Measurements from ENCODE around the gene ATXN7L3B. TPM values are rescaled to one million over a fixed set of nuclear protein-coding genes. Genes with fewer than 3 reads are reported as not detected.
"Not testable (repeated sequence)": the region's sequence is repeated elsewhere in the genome, so short reads cannot be mapped to it uniquely, and the experiment has no call there.

The ATXN7L3B gene, protein sequence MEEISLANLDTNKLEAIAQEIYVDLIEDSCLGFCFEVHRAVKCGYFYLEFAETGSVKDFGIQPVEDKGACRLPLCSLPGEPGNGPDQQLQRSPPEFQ
- total RNA-seq: 35.5 TPM

GRCh38 chr12:74537707-74538385, at the start of gene ATXN7L3B:
TSS of gene ATXN7L3B (plus strand) at chr12:74537835. CDS start at chr12:74538113, 278 bp downstream.
- Histone ChIP-seq H3K4me3 (ENCODE audit: low read length in 3 of 3) (peak within 1 kb of the TSS; percentile 97), H3K4me1 (ENCODE audit: control insufficient read depth in 3 of 3, insufficient read depth in 3 of 3, low read length in 3 of 3) (peaks cover 26 to 35% (median 27%) of the 10 kb centered on the region in 3 donors), H3K9me3 (ENCODE audit: control insufficient read depth in 3 of 3, low read length in 3 of 3) (no peaks in the 10 kb centered on the region)

GRCh38 chr12:74488134-74488533, 49.5 kb upstream of the ATXN7L3B start:
- no peak overlapping the region for H3K27ac ChIP-seq (ENCODE audit: low read depth, low read length)
- no peaks in the 10 kb centered on the region for H3K4me1 ChIP-seq (ENCODE audit: control insufficient read depth in 3 of 3, insufficient read depth in 3 of 3, low read length in 3 of 3)
- no peaks in the 10 kb centered on the region for H3K27me3 ChIP-seq (ENCODE audit: control insufficient read depth in 3 of 3, insufficient read depth in 3 of 3, low read length in 3 of 3)
- H3K9me3 ChIP-seq (ENCODE audit: control insufficient read depth in 3 of 3, low read length in 3 of 3): no peaks in the 10 kb centered on the region
- no peak overlapping the region for H3K9ac ChIP-seq (ENCODE audit: low read depth in 1 of 3, low read length in 3 of 3)
- no peaks in the 10 kb centered on the region for H3K36me3 ChIP-seq (ENCODE audit: control insufficient read depth in 3 of 3, insufficient read depth in 3 of 3, low read length in 3 of 3)
- H3K4me3 ChIP-seq (ENCODE audit: low read length in 3 of 3): no peak overlapping the region

More at GRCh38 chr12:74537707-74538385, at the start of gene ATXN7L3B:
- H3K9ac ChIP-seq (ENCODE audit: low read depth in 1 of 3, low read length in 3 of 3): peak within 1 kb of the TSS; percentile 98 to 100 (median 99)
- H3K27me3 ChIP-seq (ENCODE audit: control insufficient read depth in 3 of 3, insufficient read depth in 3 of 3, low read length in 3 of 3): no peaks in the 10 kb centered on the region
- peaks cover 0 to 13% (median 2%) of the 10 kb centered on the region in 3 donors for H3K36me3 ChIP-seq (ENCODE audit: control insufficient read depth in 3 of 3, insufficient read depth in 3 of 3, low read length in 3 of 3)
- H3K27ac ChIP-seq (ENCODE audit: low read depth, low read length): peak within 1 kb of the TSS; percentile 95

GRCh38 chr12:74489543-74489942, 48.1 kb upstream of the ATXN7L3B start:
- no peak overlapping the region for H3K27ac ChIP-seq (ENCODE audit: low read depth, low read length)
- no peak overlapping the region for H3K4me3 ChIP-seq (ENCODE audit: low read length in 3 of 3)
- no peaks in the 10 kb centered on the region for H3K27me3 ChIP-seq (ENCODE audit: control insufficient read depth in 3 of 3, insufficient read depth in 3 of 3, low read length in 3 of 3)
- H3K36me3 ChIP-seq (ENCODE audit: control insufficient read depth in 3 of 3, insufficient read depth in 3 of 3, low read length in 3 of 3): no peaks in the 10 kb centered on the region
- H3K9ac ChIP-seq (ENCODE audit: low read depth in 1 of 3, low read length in 3 of 3): no peak overlapping the region
- H3K9me3 ChIP-seq (ENCODE audit: control insufficient read depth in 3 of 3, low read length in 3 of 3): no peaks in the 10 kb centered on the region
- H3K4me1 ChIP-seq (ENCODE audit: control insufficient read depth in 3 of 3, insufficient read depth in 3 of 3, low read length in 3 of 3): no peaks in the 10 kb centered on the region

DNA sequence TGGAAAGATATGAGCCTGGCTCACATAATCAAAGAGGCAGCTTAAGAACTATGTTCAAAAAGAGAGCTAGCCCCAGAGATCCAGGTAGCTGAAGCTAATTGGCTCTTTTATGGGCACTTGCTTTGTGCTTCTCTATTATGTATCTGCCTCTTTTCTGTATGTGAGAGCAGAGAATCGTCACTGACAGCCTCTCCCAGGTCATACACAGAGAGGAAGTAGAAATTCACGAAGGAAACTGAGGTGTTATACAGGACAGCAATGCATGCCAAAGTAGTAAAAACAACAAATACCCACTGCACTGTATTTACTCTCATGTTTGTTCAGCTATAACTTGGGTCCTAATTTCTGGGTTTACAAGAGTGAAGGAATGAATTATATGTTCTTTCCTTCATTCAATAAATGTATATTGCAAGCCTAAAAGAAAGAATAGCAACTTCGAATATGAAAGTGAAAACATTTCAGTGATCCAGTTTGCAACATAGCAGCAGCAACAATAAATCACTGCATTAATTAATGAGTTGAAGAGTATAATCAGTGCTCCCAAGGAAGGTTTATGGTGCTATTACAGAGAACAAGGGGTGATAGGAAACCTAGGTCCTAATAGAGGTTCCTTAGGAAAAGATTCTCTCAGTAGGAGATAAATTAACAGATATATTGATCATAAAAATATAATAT, 47.1 kb upstream of the ATXN7L3B start:
- Histone ChIP-seq H3K4me3 (ENCODE audit: low read length in 3 of 3) (no peak overlapping the region), H3K9ac (ENCODE audit: low read depth in 1 of 3, low read length in 3 of 3) (no peak overlapping the region), H3K27ac (ENCODE audit: low read depth, low read length) (no peak overlapping the region), H3K27me3 (ENCODE audit: control insufficient read depth in 3 of 3, insufficient read depth in 3 of 3, low read length in 3 of 3) (no peaks in the 10 kb centered on the region), H3K4me1 (ENCODE audit: control insufficient read depth in 3 of 3, insufficient read depth in 3 of 3, low read length in 3 of 3) (no peaks in the 10 kb centered on the region), H3K9me3 (ENCODE audit: control insufficient read depth in 3 of 3, low read length in 3 of 3) (no peaks in the 10 kb centered on the region), H3K36me3 (ENCODE audit: control insufficient read depth in 3 of 3, insufficient read depth in 3 of 3, low read length in 3 of 3) (no peaks in the 10 kb centered on the region)

- no peak overlapping the region for H3K4me3 ChIP-seq (ENCODE audit: low read length in 3 of 3)
- H3K36me3 ChIP-seq (ENCODE audit: control insufficient read depth in 3 of 3, insufficient read depth in 3 of 3, low read length in 3 of 3): no peaks in the 10 kb centered on the region
- H3K4me1 ChIP-seq (ENCODE audit: control insufficient read depth in 3 of 3, insufficient read depth in 3 of 3, low read length in 3 of 3): no peaks in the 10 kb centered on the region
- H3K9me3 ChIP-seq (ENCODE audit: control insufficient read depth in 3 of 3, low read length in 3 of 3): no peaks in the 10 kb centered on the region
- H3K9ac ChIP-seq (ENCODE audit: low read depth in 1 of 3, low read length in 3 of 3): no peak overlapping the region
- H3K27ac ChIP-seq (ENCODE audit: low read depth, low read length): no peak overlapping the region
- H3K27me3 ChIP-seq (ENCODE audit: control insufficient read depth in 3 of 3, insufficient read depth in 3 of 3, low read length in 3 of 3): no peaks in the 10 kb centered on the region
Measured at GRCh38 chr12:74491374-74491773, 46.3 kb upstream of the ATXN7L3B start.

GRCh38 chr12:74499192-74499591, 38.4 kb upstream of the ATXN7L3B start:
- no peaks in the 10 kb centered on the region for H3K27me3 ChIP-seq (ENCODE audit: control insufficient read depth in 3 of 3, insufficient read depth in 3 of 3, low read length in 3 of 3)
- H3K4me1 ChIP-seq (ENCODE audit: control insufficient read depth in 3 of 3, insufficient read depth in 3 of 3, low read length in 3 of 3): no peaks in the 10 kb centered on the region
- H3K4me3 ChIP-seq (ENCODE audit: low read length in 3 of 3): no peak overlapping the region
- H3K9ac ChIP-seq (ENCODE audit: low read depth in 1 of 3, low read length in 3 of 3): no peak overlapping the region
- no peaks in the 10 kb centered on the region for H3K9me3 ChIP-seq (ENCODE audit: control insufficient read depth in 3 of 3, low read length in 3 of 3)
- no peaks in the 10 kb centered on the region for H3K36me3 ChIP-seq (ENCODE audit: control insufficient read depth in 3 of 3, insufficient read depth in 3 of 3, low read length in 3 of 3)
- H3K27ac ChIP-seq (ENCODE audit: low read depth, low read length): no peak overlapping the region

- not testable (repeated sequence) for H3K4me3 ChIP-seq (ENCODE audit: low read length in 3 of 3); H3K4me1 ChIP-seq (ENCODE audit: control insufficient read depth in 3 of 3, insufficient read depth in 3 of 3, low read length in 3 of 3); H3K9ac ChIP-seq (ENCODE audit: low read depth in 1 of 3, low read length in 3 of 3); H3K27ac ChIP-seq (ENCODE audit: low read depth, low read length); H3K9me3 ChIP-seq (ENCODE audit: control insufficient read depth in 3 of 3, low read length in 3 of 3); H3K36me3 ChIP-seq (ENCODE audit: control insufficient read depth in 3 of 3, insufficient read depth in 3 of 3, low read length in 3 of 3); H3K27me3 ChIP-seq (ENCODE audit: control insufficient read depth in 3 of 3, insufficient read depth in 3 of 3, low read length in 3 of 3)
Measured at GRCh38 chr12:74508873-74509657, 28.6 kb upstream of the ATXN7L3B start.

- Histone ChIP-seq H3K4me1 (ENCODE audit: control insufficient read depth in 3 of 3, insufficient read depth in 3 of 3, low read length in 3 of 3) (no peaks in the 10 kb centered on the region), H3K9ac (ENCODE audit: low read depth in 1 of 3, low read length in 3 of 3) (no peak overlapping the region), H3K36me3 (ENCODE audit: control insufficient read depth in 3 of 3, insufficient read depth in 3 of 3, low read length in 3 of 3) (no peaks in the 10 kb centered on the region), H3K4me3 (ENCODE audit: low read length in 3 of 3) (no peak overlapping the region), H3K27me3 (ENCODE audit: control insufficient read depth in 3 of 3, insufficient read depth in 3 of 3, low read length in 3 of 3) (peaks cover 0 to 2% (median 0%) of the 10 kb centered on the region in 3 donors), H3K9me3 (ENCODE audit: control insufficient read depth in 3 of 3, low read length in 3 of 3) (no peaks in the 10 kb centered on the region), H3K27ac (ENCODE audit: low read depth, low read length) (no peak overlapping the region)
Measured at GRCh38 chr12:74509886-74510285, 27.7 kb upstream of the ATXN7L3B start.

- Histone ChIP-seq H3K9me3 (ENCODE audit: control insufficient read depth in 3 of 3, low read length in 3 of 3) (no peaks in the 10 kb centered on the region), H3K9ac (ENCODE audit: low read depth in 1 of 3, low read length in 3 of 3) (no peak overlapping the region), H3K27ac (ENCODE audit: low read depth, low read length) (no peak overlapping the region), H3K27me3 (ENCODE audit: control insufficient read depth in 3 of 3, insufficient read depth in 3 of 3, low read length in 3 of 3) (peaks cover 0 to 2% (median 0%) of the 10 kb centered on the region in 3 donors), H3K36me3 (ENCODE audit: control insufficient read depth in 3 of 3, insufficient read depth in 3 of 3, low read length in 3 of 3) (no peaks in the 10 kb centered on the region), H3K4me1 (ENCODE audit: control insufficient read depth in 3 of 3, insufficient read depth in 3 of 3, low read length in 3 of 3) (no peaks in the 10 kb centered on the region), H3K4me3 (ENCODE audit: low read length in 3 of 3) (no peak overlapping the region)
Measured at GRCh38 chr12:74514098-74514872, 23.4 kb upstream of the ATXN7L3B start.
